GM15510 (cell line): ENCODE data around the gene MC5R.

Experiments
- POLR2A ChIP-seq: IDR thresholded peaks from 3 replicates; pipeline ENCODE4 v1.6.1; 2011; ENCODE audit warnings: borderline replicate concordance; ENCODE audit not compliant: insufficient read length; ENCODE audit errors: extremely low read depth

The MC5R gene

DNA sequence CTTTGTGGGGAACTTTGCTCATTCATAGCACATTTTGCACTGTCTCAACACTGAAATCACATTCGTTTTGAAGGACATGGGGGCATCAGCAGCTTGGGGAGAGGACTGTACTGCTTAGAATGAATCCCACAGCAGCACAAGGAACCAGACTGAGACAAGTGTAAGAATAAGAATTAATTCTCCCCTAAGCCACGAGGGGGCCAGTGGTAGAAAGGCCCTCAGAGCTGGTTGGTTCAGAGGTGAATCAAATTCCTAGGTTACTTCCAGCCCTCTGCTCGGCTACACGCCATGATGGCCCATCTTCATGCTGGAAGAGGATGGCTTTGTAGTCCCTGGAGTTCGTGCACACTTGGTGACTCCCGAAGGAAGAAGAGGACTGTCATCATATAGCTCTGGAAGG, 12.0 kb upstream of the MC5R start:
- TF ChIP-seq POLR2A: no peak

DNA sequence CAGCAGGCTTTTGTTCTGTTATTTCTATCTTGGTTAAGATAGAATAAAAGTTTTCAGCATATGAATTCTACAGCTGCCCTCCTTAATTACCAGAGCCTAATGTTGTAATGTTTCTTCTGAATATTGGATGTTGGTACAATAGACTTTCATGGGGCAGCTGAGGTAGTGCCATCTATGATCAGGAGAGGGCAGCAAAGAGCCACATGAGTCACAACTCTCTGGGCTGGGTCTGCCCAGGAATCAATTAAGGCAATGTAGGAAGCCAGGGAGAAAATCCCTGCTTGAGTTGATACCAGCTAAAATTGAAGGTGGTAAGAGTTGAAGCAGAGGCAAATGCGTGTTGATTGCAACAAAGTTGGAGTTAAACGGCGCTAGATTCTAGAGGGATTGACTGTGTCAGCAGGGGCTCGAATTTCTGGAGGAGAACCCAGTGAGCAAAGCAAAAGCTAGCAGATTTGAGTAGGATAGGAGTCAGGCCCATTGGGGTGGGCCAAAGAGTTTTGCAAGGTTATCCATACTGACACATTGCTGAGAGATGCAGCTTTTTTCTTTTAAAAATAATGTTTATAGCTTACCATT, 10.6 kb upstream of the MC5R start:
- TF ChIP-seq POLR2A: no peak

DNA sequence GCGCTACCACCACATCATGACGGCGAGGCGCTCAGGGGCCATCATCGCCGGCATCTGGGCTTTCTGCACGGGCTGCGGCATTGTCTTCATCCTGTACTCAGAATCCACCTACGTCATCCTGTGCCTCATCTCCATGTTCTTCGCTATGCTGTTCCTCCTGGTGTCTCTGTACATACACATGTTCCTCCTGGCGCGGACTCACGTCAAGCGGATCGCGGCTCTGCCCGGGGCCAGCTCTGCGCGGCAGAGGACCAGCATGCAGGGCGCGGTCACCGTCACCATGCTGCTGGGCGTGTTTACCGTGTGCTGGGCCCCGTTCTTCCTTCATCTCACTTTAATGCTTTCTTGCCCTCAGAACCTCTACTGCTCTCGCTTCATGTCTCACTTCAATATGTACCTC, 2.3 kb downstream of the MC5R start:
- no peak for TF ChIP-seq POLR2A

DNA sequence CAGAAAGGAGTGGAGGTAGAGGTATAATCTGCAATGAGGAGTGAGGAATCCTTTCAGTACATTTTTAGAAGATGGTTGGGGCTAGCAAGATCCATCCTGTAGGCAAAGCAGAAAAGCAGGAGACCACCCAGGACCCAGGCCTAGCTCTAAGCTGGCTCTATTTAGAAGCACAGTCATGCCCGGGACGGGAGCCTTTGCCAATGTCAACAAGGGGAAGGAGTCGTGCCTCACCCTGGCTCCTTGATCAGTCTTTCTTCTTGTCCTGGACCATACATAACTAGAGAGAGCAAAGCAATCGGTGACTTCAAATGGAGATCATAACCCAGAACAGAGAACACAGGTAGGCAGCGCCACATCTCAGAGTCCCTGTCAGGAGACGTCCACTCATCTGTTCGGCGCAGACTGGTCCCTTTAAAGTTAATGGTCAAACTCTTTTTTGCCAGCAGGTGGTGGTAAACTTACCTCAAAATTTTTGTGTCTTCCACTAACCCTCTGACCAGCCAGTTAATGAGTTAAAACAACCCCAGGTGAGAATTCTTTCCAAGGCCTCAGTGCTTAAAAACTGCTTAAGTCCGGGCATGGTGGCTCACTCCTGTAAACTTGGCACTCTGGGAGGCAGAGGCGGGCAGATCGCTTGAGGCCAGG, 8.0 kb downstream of the MC5R start:
- no peak for TF ChIP-seq POLR2A

GRCh38 chr18:13834496-13835015, 10.6 kb downstream of the MC5R start:
- no peak for TF ChIP-seq POLR2A

GRCh38 chr18:13835202-13835601, 11.3 kb downstream of the MC5R start:
- TF ChIP-seq POLR2A: no peak

DNA sequence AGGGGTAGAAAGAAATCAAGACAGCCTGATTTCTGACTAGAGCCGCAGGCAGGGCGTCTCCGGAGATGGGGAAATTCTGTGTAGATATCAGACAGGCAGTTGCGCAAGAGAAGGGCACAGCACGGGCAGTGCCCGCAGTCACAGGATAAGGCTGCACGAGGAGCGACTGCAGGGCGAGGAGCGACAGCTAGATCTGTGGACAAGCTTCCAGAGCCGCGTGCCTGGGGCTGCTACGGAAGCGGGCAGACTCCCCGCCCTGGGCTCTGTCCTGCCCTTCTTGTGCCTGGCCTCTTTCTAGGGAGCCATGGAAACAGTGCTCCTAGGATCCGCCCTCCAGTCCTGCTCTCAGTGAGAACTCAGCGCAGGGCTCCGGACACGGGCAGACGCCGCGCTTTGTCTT, 12.6 kb downstream of the MC5R start:
- no peak for TF ChIP-seq POLR2A

- no peak for TF ChIP-seq POLR2A
Measured at GRCh38 chr18:13849791-13850190, 25.8 kb downstream of the MC5R start.

DNA sequence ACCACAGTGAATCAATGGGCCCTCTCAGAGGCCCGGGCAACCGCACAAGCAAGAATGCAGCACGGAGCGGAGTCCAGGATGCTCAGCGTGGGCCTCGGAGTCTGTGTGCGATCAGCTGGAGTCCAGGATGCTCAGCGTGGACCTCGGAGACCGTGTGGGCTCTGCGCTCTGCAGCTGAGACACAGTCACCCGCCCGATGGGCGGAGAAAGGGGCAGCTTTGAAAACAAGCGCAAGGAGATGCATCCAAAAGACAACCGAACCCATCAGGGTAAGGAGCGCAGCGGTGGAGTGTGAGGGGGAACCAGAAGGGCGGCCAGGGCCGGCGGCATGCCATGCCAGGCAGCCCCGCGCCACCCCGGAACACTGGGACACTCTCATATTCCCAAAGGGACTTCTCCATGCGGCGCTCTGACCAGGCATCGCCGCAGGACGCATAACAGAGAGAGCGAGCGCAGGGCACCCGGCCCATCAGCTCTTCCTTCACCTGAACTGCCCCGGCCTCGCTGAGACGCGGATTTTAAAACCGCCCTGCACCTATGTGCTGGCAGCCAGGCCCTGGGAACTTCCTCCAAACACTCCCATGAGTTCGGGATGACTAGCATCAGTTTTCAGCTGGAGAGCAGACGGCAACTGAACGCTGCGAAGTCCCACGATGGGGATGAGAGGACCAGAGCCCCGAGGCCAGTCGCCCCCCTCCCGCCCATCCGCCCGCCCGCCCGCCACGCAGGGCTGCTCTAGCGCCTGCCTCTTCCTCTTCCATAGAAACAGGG, 44.7 kb downstream of the MC5R start:
- no peak for TF ChIP-seq POLR2A

GRCh38 chr18:13871701-13872100, 47.8 kb downstream of the MC5R start:
- no peak for TF ChIP-seq POLR2A

- TF ChIP-seq POLR2A: no peak
Measured at GRCh38 chr18:13872373-13872772, 48.4 kb downstream of the MC5R start.

GRCh38 chr18:13872932-13873331, 49.0 kb downstream of the MC5R start:
- no peak for TF ChIP-seq POLR2A

DNA sequence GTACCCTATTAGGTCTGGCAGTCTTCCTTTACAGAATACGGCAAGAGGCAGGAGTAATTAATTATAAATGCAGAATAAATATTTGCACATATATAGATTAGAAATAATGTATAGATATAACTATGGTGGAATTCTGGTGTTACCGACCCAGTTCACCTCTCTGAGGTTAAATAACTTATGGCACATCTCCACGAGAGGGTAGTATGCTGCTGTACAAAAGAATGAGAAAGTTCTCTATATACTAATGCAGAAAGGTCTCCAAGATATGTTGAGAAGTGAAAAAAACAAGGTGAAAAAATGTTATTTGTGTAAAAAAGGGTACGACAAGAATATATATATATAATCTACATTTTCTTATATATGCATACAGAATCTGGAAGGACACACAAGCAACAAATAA, 50.6 kb downstream of the MC5R start:
- TF ChIP-seq POLR2A: no peak
